Mesothelial cell of epicardium (in vitro differentiated cells): ENCODE results near the gene LYPD8. TPM values are rescaled to one million over a fixed set of nuclear protein-coding genes. Genes with fewer than 3 reads are reported as not detected.
"Not testable (repeated sequence)": the region's sequence is repeated elsewhere in the genome, so short reads cannot be mapped to it uniquely, and the experiment has no call there.

ENCODE experiments used
- DNase-seq, 2 experiments: peaks; one replicate each; pipeline ENCODE4 v3.0.0; 2021; ENCODE audit warnings: low spot score in 2 of 2; ENCODE audit not compliant: unreplicated experiment in 2 of 2
- H3K27ac Mint-ChIP-seq: 2 replicates; pipeline ENCODE4 v1.8.0; 2021; ENCODE audit warnings: mixed read lengths
- H3K27me3 Mint-ChIP-seq: 2 replicates; pipeline ENCODE4 v1.8.0; 2021; ENCODE audit warnings: low read depth, mixed read lengths
- H3K36me3 Mint-ChIP-seq: 2 replicates; pipeline ENCODE4 v1.8.0; 2021; ENCODE audit warnings: mixed read lengths
- H3K4me1 Mint-ChIP-seq: 2 replicates; pipeline ENCODE4 v1.8.0; 2021; ENCODE audit warnings: mixed read lengths
- H3K4me3 Mint-ChIP-seq: 2 replicates; pipeline ENCODE4 v1.8.0; 2021; ENCODE audit warnings: mild to moderate bottlenecking, moderate library complexity, mixed read lengths
- H3K9me3 Mint-ChIP-seq: 2 replicates; pipeline ENCODE4 v1.8.0; 2021; ENCODE audit warnings: mixed read lengths
- CTCF ChIP-seq: fragments of 200-600 bp; sonication (generic); IDR thresholded peaks from one replicate; pipeline ENCODE4 v1.5.0; 2021; ENCODE audit warnings: antibody characterized with exemption; ENCODE audit not compliant: unreplicated experiment
- total RNA-seq: library from RNA; stranded (reverse); gene quantifications from 3 replicates; pipeline ENCODE4 v1.2.1, GENCODE V29; 2021

The LYPD8 gene, protein sequence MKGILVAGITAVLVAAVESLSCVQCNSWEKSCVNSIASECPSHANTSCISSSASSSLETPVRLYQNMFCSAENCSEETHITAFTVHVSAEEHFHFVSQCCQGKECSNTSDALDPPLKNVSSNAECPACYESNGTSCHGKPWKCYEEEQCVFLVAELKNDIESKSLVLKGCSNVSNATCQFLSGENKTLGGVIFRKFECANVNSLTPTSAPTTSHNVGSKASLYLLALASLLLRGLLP
- total RNA-seq = not detected in 3 replicates

DNA sequence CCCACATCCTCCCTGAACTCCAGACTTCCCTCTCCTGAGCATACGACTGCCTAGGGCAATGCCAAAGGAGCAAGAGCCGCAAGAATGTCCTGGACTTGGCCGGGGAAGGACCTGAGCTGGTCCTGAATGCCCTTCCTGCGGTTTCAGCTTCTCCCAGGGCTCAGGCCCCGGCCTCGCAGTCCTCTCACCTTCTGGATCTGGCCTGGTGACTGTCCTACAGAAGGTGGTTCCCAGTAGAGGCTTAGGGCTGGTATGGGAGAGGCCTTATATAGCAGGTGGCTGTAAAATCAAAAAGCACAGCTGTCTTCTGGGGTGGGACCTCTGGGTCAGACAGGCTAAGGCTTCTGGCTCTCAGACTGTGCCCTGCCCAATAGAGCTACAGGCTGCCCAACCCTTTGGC is at the start of gene LYPD8:
TSS of gene LYPD8 (minus strand) at position 243 of the 400 bp plus-strand sequence. CDS start 4,678 bp downstream, outside the sequence.
- Mint-ChIP-seq H3K36me3 (peaks cover 2% of the 10 kb centered on the region), H3K27me3 (no peaks in the 10 kb centered on the region), H3K4me3 (no peak within 1 kb of the TSS), H3K9me3 (peaks cover 49% of the 10 kb centered on the region), H3K4me1 (no peaks in the 10 kb centered on the region), H3K27ac (no peak within 1 kb of the TSS)
- no peak for TF ChIP-seq CTCF
- DNase-seq = no peak

GRCh38 chr1:248804771-248805681 is 49.5 kb upstream of the LYPD8 start:
- no peak for TF ChIP-seq CTCF
- H3K4me1 Mint-ChIP-seq = no peaks in the 10 kb centered on the region
- peaks cover 1% of the 10 kb centered on the region for H3K36me3 Mint-ChIP-seq
- H3K4me3 Mint-ChIP-seq = no peak overlapping the region
- DNase-seq = no peak
- no peaks in the 10 kb centered on the region for H3K27me3 Mint-ChIP-seq
- H3K27ac Mint-ChIP-seq = no peak overlapping the region
- H3K9me3 Mint-ChIP-seq = peaks cover 24% of the 10 kb centered on the region

GRCh38 chr1:248803501-248803900 is 47.9 kb upstream of the LYPD8 start:
- H3K4me1 Mint-ChIP-seq, H3K27ac Mint-ChIP-seq, H3K27me3 Mint-ChIP-seq, H3K4me3 Mint-ChIP-seq, DNase-seq, H3K36me3 Mint-ChIP-seq: not testable (repeated sequence)
- H3K9me3 Mint-ChIP-seq = peaks cover 36% of the 10 kb centered on the region

DNA sequence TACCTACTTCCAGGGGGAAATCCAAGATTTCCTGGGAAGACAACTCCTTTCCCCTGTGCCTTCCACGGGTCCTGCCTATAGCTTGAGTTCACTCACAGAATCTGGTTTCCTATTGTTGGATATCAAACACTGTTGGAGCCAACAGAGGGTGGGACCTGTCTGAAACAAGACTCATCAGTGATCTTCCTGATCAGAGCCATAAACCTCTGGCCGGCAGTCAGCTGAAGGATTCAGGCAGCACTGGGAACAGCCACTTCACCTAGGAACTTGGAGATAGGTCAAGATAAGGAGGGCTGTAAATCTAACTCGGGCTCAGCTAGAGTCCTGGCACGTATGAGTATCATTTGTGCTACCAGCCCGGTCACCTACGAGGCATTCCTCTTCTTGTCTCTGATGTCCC is 46.9 kb upstream of the LYPD8 start:
- Mint-ChIP-seq H3K27me3 (no peaks in the 10 kb centered on the region), H3K9me3 (peaks cover 46% of the 10 kb centered on the region), H3K4me1 (no peaks in the 10 kb centered on the region), H3K4me3 (no peak overlapping the region), H3K36me3 (peaks cover 1% of the 10 kb centered on the region), H3K27ac (no peak overlapping the region)
- TF ChIP-seq CTCF = no peak
- no peak for DNase-seq

GRCh38 chr1:248800459-248800858 is 44.9 kb upstream of the LYPD8 start:
- no peak overlapping the region for H3K4me3 Mint-ChIP-seq
- no peak overlapping the region for H3K27ac Mint-ChIP-seq
- no peaks in the 10 kb centered on the region for H3K27me3 Mint-ChIP-seq
- peaks cover 1% of the 10 kb centered on the region for H3K36me3 Mint-ChIP-seq
- no peak for DNase-seq
- H3K4me1 Mint-ChIP-seq = no peaks in the 10 kb centered on the region
- TF ChIP-seq CTCF = no peak
- H3K9me3 Mint-ChIP-seq = peaks cover 61% of the 10 kb centered on the region

DNA sequence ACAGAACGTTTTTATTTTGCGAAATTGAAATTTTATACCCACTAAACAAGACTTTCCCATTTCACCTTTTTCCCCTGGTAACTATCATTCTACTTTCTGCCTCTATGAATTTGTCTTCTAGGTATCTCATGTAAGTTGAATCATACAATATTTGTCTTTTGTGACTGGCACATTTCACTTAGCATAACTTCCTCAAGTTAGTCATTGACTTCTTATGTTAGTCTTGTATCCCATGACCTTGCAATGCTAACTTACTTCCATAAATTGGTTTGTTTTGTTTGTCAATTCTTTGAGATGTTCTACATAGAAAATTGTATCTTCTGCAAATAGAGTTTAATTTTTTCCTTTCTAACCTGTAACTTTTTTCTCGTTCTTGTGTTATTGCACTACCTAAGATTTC is 43.2 kb upstream of the LYPD8 start:
- H3K27ac Mint-ChIP-seq = no peak overlapping the region
- H3K4me3 Mint-ChIP-seq = no peak overlapping the region
- no peaks in the 10 kb centered on the region for H3K4me1 Mint-ChIP-seq
- H3K36me3 Mint-ChIP-seq = peaks cover 3% of the 10 kb centered on the region
- H3K27me3 Mint-ChIP-seq = no peaks in the 10 kb centered on the region
- no peak for DNase-seq
- no peak for TF ChIP-seq CTCF
- peaks cover 69% of the 10 kb centered on the region for H3K9me3 Mint-ChIP-seq

- H3K27me3 Mint-ChIP-seq, H3K27ac Mint-ChIP-seq, H3K4me1 Mint-ChIP-seq, DNase-seq, H3K36me3 Mint-ChIP-seq, H3K4me3 Mint-ChIP-seq: not testable (repeated sequence)
- peaks cover 71% of the 10 kb centered on the region for H3K9me3 Mint-ChIP-seq
Observed at GRCh38 chr1:248794663-248795062, 39.1 kb upstream of the LYPD8 start.
